MM.1S (cell line): ENCODE data around the gene GOLIM4.

Source experiments
- DNase-seq: peaks from one replicate; pipeline ENCODE4 v3.0.0-alpha.2; 2015
- H2AFZ ChIP-seq: fragments of 300-600 bp; sonication (generic); 2 replicates; pipeline ENCODE4 v1.6.0; 2016; ENCODE audit warnings: antibody characterized with exemption, low read length
- H3F3A ChIP-seq: fragments of 300-600 bp; sonication (generic); 2 replicates; pipeline ENCODE4 v1.6.1; 2016; ENCODE audit warnings: mild to moderate bottlenecking, antibody characterized with exemption, low read length, moderate library complexity, mixed read lengths; ENCODE audit not compliant: insufficient read depth
- H3K27ac ChIP-seq: fragments of 300-600 bp; sonication (generic); 2 replicates; pipeline ENCODE4 v1.5.1; 2016; ENCODE audit warnings: mild to moderate bottlenecking, low read length
- H3K27me3 ChIP-seq: fragments of 300-600 bp; sonication (generic); replicated peaks from 2 replicates; pipeline ENCODE4 v1.6.0; 2016; ENCODE audit warnings: low read length; ENCODE audit not compliant: insufficient read depth
- H3K36me3 ChIP-seq: fragments of 300-600 bp; sonication (generic); replicated peaks from 2 replicates; pipeline ENCODE4 v1.6.1; 2016; ENCODE audit warnings: mild to moderate bottlenecking, low read length, mixed read lengths; ENCODE audit not compliant: insufficient read depth
- H3K4me1 ChIP-seq: fragments of 300-600 bp; sonication (generic); 2 replicates; pipeline ENCODE4 v1.6.1; 2016; ENCODE audit warnings: low read length, mixed read lengths
- H3K4me2 ChIP-seq: fragments of 300-600 bp; sonication (generic); 2 replicates; pipeline ENCODE4 v1.6.0; 2016; ENCODE audit warnings: low read depth, low read length
- H3K4me3 ChIP-seq: fragments of 300-600 bp; sonication (generic); 2 replicates; pipeline ENCODE4 v1.5.1; 2016; ENCODE audit warnings: low read length, mixed read lengths
- H3K79me2 ChIP-seq: fragments of 300-600 bp; sonication (generic); 2 replicates; pipeline ENCODE4 v1.6.1; 2016; ENCODE audit warnings: mixed run types, low read length, mixed read lengths
- H3K9ac ChIP-seq: fragments of 300-600 bp; sonication (generic); 2 replicates; pipeline ENCODE4 v1.6.1; 2016; ENCODE audit warnings: low read length, mixed read lengths
- H3K9me2 ChIP-seq: fragments of 300-600 bp; sonication (generic); replicated peaks from 2 replicates; pipeline ENCODE4 v1.6.1; 2016; ENCODE audit warnings: mild to moderate bottlenecking, low read length, mixed read lengths; ENCODE audit not compliant: insufficient read depth
- H3K9me3 ChIP-seq: fragments of 300-600 bp; sonication (generic); replicated peaks from 2 replicates; pipeline ENCODE4 v1.6.1; 2016; ENCODE audit warnings: mild to moderate bottlenecking, low read length, mixed read lengths; ENCODE audit not compliant: insufficient read depth
- H4K20me1 ChIP-seq: fragments of 300-600 bp; sonication (generic); 2 replicates; pipeline ENCODE4 v1.6.1; 2016; ENCODE audit warnings: mild to moderate bottlenecking, low read length, moderate library complexity, mixed read lengths; ENCODE audit not compliant: insufficient read depth
- CTCF ChIP-seq: fragments of 300-600 bp; sonication (generic); IDR thresholded peaks from 2 replicates; pipeline ENCODE4 v1.5.1; 2016; ENCODE audit warnings: antibody characterized with exemption, low read length, mixed read lengths
- EZH2 ChIP-seq: fragments of 300-600 bp; sonication (generic); optimal IDR thresholded peaks from 2 replicates; pipeline ENCODE3; 2017; ENCODE audit warnings: low read depth, mild to moderate bottlenecking, antibody characterized with exemption, low read length, mixed read lengths
- EZH2phosphoT487 ChIP-seq: fragments of 300-600 bp; sonication (generic); IDR thresholded peaks from 2 replicates; pipeline ENCODE4 v1.6.1; 2018; ENCODE audit warnings: antibody characterized with exemption, low read length

Gene GOLIM4

GRCh38 chr3:168063122-168063521 lies 32.6 kb downstream of the GOLIM4 start:
- H4K20me1 ChIP-seq = no peaks in the 10 kb centered on the region
- no peak overlapping the region for H2AFZ ChIP-seq
- H3K9me2 ChIP-seq = no peaks in the 10 kb centered on the region
- H3K9ac ChIP-seq = no peak overlapping the region
- H3F3A ChIP-seq = no peaks in the 10 kb centered on the region
- no peaks in the 10 kb centered on the region for H3K27me3 ChIP-seq
- H3K9me3 ChIP-seq = no peaks in the 10 kb centered on the region
- no peak for DNase-seq
- H3K36me3 ChIP-seq = no peaks in the 10 kb centered on the region
- no peak overlapping the region for H3K27ac ChIP-seq
- no peaks in the 10 kb centered on the region for H3K4me1 ChIP-seq
- H3K4me3 ChIP-seq = no peak overlapping the region
- H3K4me2 ChIP-seq = no peak overlapping the region
- H3K79me2 ChIP-seq = peaks cover 49% of the 10 kb centered on the region
- no peak for TF ChIP-seq EZH2phosphoT487
- TF ChIP-seq EZH2 = no peak
- no peak for TF ChIP-seq CTCF

GRCh38 chr3:168062679-168063078 lies 33.0 kb downstream of the GOLIM4 start:
- Histone ChIP-seq H3K4me3 (no peak overlapping the region), H3K9me2 (no peaks in the 10 kb centered on the region), H3K36me3 (no peaks in the 10 kb centered on the region), H2AFZ (no peak overlapping the region), H3K4me2 (no peak overlapping the region), H3K9me3 (no peaks in the 10 kb centered on the region), H3F3A (no peaks in the 10 kb centered on the region), H3K79me2 (peaks cover 46% of the 10 kb centered on the region), H3K27me3 (no peaks in the 10 kb centered on the region), H3K27ac (no peak overlapping the region), H3K9ac (no peak overlapping the region), H3K4me1 (no peaks in the 10 kb centered on the region), H4K20me1 (no peaks in the 10 kb centered on the region)
- DNase-seq = no peak
- no peak for TF ChIP-seq EZH2phosphoT487
- no peak for TF ChIP-seq EZH2
- TF ChIP-seq CTCF = no peak

GRCh38 chr3:168061332-168061996 lies 34.3 kb downstream of the GOLIM4 start:
- H3K9me2 ChIP-seq = no peaks in the 10 kb centered on the region
- no peaks in the 10 kb centered on the region for H4K20me1 ChIP-seq
- no peak overlapping the region for H2AFZ ChIP-seq
- no peak overlapping the region for H3K27ac ChIP-seq
- no peaks in the 10 kb centered on the region for H3K4me1 ChIP-seq
- no peak overlapping the region for H3K4me3 ChIP-seq
- no peaks in the 10 kb centered on the region for H3F3A ChIP-seq
- no peak for DNase-seq
- TF ChIP-seq CTCF (0 out of 2 replicates have a peak, but pooled peaks have one; percentile 7), EZH2phosphoT487 (no peak)
- no peaks in the 10 kb centered on the region for H3K9me3 ChIP-seq
- H3K9ac ChIP-seq = no peak overlapping the region
- no peak overlapping the region for H3K4me2 ChIP-seq
- no peaks in the 10 kb centered on the region for H3K36me3 ChIP-seq
- peaks cover 46% of the 10 kb centered on the region for H3K79me2 ChIP-seq
- H3K27me3 ChIP-seq = no peaks in the 10 kb centered on the region
